Epidermal melanocyte (primary cell): Measurements from ENCODE around the gene TRPM1.

Source experiments
- DNase-seq: peaks from one replicate; pipeline ENCODE4 v3.0.0; 2011; ENCODE audit warnings: low spot score; ENCODE audit not compliant: insufficient read length

Gene TRPM1

GRCh38 chr15:31101262-31102038 is at the start of gene TRPM1:
TSS of gene TRPM1 (minus strand) at chr15:31101725. CDS start at chr15:31081355, 20,370 bp downstream.
- DNase-seq = no peak

GRCh38 chr15:31150732-31151231 is 49.3 kb upstream of the TRPM1 start:
- no peak for DNase-seq

GRCh38 chr15:31149987-31150386 is 48.5 kb upstream of the TRPM1 start:
- DNase-seq = no peak

GRCh38 chr15:31149088-31149505 is 47.6 kb upstream of the TRPM1 start:
- no peak for DNase-seq

- DNase-seq = no peak
Measured at GRCh38 chr15:31148297-31149087, 47.0 kb upstream of the TRPM1 start.

- no peak for DNase-seq
Measured at GRCh38 chr15:31147944-31148296, 46.4 kb upstream of the TRPM1 start.

- no peak for DNase-seq
Measured at GRCh38 chr15:31147456-31147855, 45.9 kb upstream of the TRPM1 start.

- DNase-seq = no peak
Measured at GRCh38 chr15:31145271-31145911, 43.9 kb upstream of the TRPM1 start.

GRCh38 chr15:31141792-31142191 is 40.3 kb upstream of the TRPM1 start:
- no peak for DNase-seq

- no peak for DNase-seq
Measured at GRCh38 chr15:31136607-31137328, 35.2 kb upstream of the TRPM1 start.

- DNase-seq = no peak
Measured at GRCh38 chr15:31136016-31136415, 34.5 kb upstream of the TRPM1 start.

GRCh38 chr15:31135523-31135922 is 34.0 kb upstream of the TRPM1 start:
- DNase-seq = no peak

GRCh38 chr15:31133890-31134289 is 32.4 kb upstream of the TRPM1 start:
- DNase-seq = no peak

GRCh38 chr15:31131853-31132375 is 30.4 kb upstream of the TRPM1 start:
- no peak for DNase-seq

- no peak for DNase-seq
Measured at GRCh38 chr15:31130576-31131237, 29.2 kb upstream of the TRPM1 start.

- DNase-seq = no peak
Measured at GRCh38 chr15:31129769-31130303, 28.3 kb upstream of the TRPM1 start.

- DNase-seq = peak; percentile 51
Measured at GRCh38 chr15:31128919-31129768, 27.6 kb upstream of the TRPM1 start.

GRCh38 chr15:31128477-31128876 is 27.0 kb upstream of the TRPM1 start:
- DNase-seq = no peak

GRCh38 chr15:31127596-31128261 is 26.2 kb upstream of the TRPM1 start:
- DNase-seq = no peak
